Activated B cell treated with CpG ODN at 0.5 μM for 24 hours (primary cell): Measurements from ENCODE around the gene ZNF574. TPM values are rescaled to one million over a fixed set of nuclear protein-coding genes. Genes with fewer than 3 reads are reported as not detected.

Experiments
- ATAC-seq: fragments of 200-7000 bp; cut with Tn5 transposase; one replicate; pipeline ENCODE4 v1.10.0; 2021; ENCODE audit warnings: low read depth, mild to moderate bottlenecking, moderate library complexity
- CTCF ChIA-PET: fragments of 350-600 bp; sonication (Branson Sonifier 250); formaldehyde crosslinking; loops from one replicate; lab custom pipeline; 2021; ENCODE audit warnings: antibody characterized with exemption; lab: Charles Lee
- POLR2A ChIA-PET: fragments of 350-600 bp; sonication (Branson Sonifier 250); formaldehyde crosslinking; loops from one replicate; lab custom pipeline; 2021; ENCODE audit warnings: antibody characterized with exemption; lab: Charles Lee
- DNase-seq: peaks from one replicate; pipeline ENCODE4 v3.0.0; 2022
- H3K27ac Mint-ChIP-seq: one replicate; pipeline ENCODE4 v1.8.0; 2020; ENCODE audit warnings: mixed read lengths
- H3K27me3 Mint-ChIP-seq: one replicate; pipeline ENCODE4 v1.8.0; 2021; ENCODE audit warnings: mixed read lengths
- H3K36me3 Mint-ChIP-seq: one replicate; pipeline ENCODE4 v1.8.0; 2021; ENCODE audit warnings: low read depth, mixed read lengths
- H3K4me1 Mint-ChIP-seq: one replicate; pipeline ENCODE4 v1.8.0; 2021; ENCODE audit warnings: mixed read lengths
- H3K4me3 Mint-ChIP-seq: one replicate; pipeline ENCODE4 v1.8.0; 2020; ENCODE audit warnings: mild to moderate bottlenecking, mixed read lengths
- H3K9me3 Mint-ChIP-seq: one replicate; pipeline ENCODE4 v1.8.0; 2020; ENCODE audit warnings: mixed read lengths
- intact Hi-C: fragments of 100-400 bp; cut with micrococcal nuclease; formaldehyde crosslinking; loops from one replicate; pipeline ENCODE4 v1.15.1; 2024
- total RNA-seq: library from RNA; stranded (reverse); gene quantifications from 2 replicates; pipeline ENCODE4 v1.2.3, GENCODE V29; 2022
- TF ChIP-seq, protein P1 (sequence below): fragments of 200-600 bp; IDR thresholded peaks from one replicate; pipeline ENCODE4 v1.8.0; 2022; ENCODE audit warnings: antibody characterized with exemption, mild to moderate bottlenecking

ZNF574 gene
- total RNA-seq, 1 donor from 2014 or later = 29.6 TPM

DNA sequence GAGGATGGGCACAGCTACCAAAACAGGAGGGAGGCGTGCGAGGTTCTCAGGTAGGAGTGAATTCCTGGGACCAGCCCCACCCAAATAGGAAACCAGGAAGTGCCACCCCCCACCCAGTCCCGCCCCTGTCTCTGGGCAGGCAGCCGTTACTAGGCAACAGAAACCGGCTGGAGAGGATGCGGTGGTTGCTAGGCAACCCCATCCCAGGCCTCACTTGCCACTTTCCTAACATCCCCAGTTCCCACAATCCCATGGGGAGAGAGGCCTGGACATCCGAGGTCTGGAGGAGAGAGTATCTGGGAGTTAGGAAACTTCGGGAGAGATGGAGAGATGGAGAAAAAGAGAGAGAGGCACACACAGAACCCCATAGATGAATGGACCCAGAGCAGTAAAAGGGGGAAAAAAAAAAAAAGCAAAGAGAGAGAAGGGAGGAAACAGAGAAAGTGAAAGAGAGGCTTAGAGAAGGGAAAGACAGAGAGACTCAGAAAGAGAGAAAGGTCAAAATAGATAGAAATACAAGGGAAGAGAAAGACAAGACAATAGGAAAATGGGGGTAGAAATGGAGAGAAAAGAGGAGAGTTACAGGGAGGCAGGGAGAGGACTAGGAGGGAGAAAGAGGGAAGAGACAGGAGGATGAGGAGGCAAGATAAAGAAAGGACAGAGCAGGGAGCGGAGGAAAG is 9.8 kb upstream of the ZNF574 start:
- DNase-seq = no peak
- no peaks in the 10 kb centered on the region for H3K4me1 Mint-ChIP-seq
- ATAC-seq = no peak
- TF ChIP-seq, protein P1, sequence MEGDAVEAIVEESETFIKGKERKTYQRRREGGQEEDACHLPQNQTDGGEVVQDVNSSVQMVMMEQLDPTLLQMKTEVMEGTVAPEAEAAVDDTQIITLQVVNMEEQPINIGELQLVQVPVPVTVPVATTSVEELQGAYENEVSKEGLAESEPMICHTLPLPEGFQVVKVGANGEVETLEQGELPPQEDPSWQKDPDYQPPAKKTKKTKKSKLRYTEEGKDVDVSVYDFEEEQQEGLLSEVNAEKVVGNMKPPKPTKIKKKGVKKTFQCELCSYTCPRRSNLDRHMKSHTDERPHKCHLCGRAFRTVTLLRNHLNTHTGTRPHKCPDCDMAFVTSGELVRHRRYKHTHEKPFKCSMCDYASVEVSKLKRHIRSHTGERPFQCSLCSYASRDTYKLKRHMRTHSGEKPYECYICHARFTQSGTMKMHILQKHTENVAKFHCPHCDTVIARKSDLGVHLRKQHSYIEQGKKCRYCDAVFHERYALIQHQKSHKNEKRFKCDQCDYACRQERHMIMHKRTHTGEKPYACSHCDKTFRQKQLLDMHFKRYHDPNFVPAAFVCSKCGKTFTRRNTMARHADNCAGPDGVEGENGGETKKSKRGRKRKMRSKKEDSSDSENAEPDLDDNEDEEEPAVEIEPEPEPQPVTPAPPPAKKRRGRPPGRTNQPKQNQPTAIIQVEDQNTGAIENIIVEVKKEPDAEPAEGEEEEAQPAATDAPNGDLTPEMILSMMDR = no peak
- no peak overlapping the region for H3K27ac Mint-ChIP-seq
- no peaks in the 10 kb centered on the region for H3K36me3 Mint-ChIP-seq
- CTCF ChIA-PET = no interaction called here
- H3K9me3 Mint-ChIP-seq = no peaks in the 10 kb centered on the region
- no peak overlapping the region for H3K4me3 Mint-ChIP-seq
- POLR2A ChIA-PET = no interaction called here
- intact Hi-C loops = no loop called here
- peaks cover 7% of the 10 kb centered on the region for H3K27me3 Mint-ChIP-seq

DNA sequence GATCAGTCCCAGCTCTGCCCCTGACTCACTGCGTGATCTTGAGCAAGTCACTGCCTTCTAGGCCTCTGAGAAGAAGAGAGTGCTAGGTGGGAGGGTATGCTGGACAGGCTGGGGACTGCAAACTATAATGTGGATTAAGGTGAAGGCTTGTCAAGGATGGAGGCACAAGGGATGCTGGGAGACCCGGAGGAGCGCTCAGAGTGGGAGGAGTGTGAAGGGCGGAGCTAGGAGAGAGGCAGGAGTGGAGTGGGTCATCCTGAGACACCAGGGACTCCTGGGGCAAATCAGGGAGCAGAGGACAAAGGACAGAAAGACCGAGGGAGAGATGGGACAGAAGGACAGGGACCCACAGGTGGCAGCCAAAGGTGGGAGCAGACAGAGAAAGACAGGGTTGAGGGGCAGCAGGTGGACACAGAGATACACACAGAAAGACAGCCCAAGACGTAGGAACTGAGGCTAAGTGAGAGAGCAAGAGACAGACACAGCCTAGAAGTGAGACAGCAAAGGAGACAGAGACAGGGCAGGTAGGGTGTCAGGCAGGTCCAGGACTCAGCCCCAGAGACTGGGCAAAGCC is 8.6 kb upstream of the ZNF574 start:
- POLR2A ChIA-PET = interaction anchor here (1.1 kb wide), 1 partner anchor 9 kb away, joined by 3 read pairs; no protein-coding TSS in a partner anchor
- Mint-ChIP-seq H3K36me3 (no peaks in the 10 kb centered on the region), H3K27ac (no peak overlapping the region), H3K9me3 (no peaks in the 10 kb centered on the region), H3K27me3 (peaks cover 4% of the 10 kb centered on the region), H3K4me1 (no peaks in the 10 kb centered on the region), H3K4me3 (no peak overlapping the region)
- CTCF ChIA-PET = no interaction called here
- DNase-seq = no peak
- no peak for ATAC-seq
- TF ChIP-seq, protein P1 = no peak
- intact Hi-C loops = no loop called here

DNA sequence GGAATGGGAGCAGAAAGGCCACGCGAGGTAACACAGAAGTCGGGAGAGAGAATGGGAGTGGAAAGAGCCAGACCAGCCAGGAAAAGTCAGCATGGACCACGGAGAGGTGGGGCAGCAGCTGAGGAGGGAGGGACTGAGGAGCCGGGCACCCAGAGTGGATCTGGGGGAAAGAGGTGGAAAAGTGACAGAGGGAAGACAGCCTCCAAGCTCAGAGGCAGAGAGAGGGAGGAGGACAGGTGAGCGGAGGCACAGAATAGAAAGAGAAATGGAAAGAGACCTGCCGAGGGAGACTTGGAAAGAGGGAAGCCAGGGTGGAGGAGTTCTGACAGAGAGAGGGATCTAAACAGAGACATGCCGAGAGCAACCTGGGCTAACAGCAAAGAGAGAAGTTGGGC is 7.6 kb upstream of the ZNF574 start:
- Mint-ChIP-seq H3K27ac (no peak overlapping the region), H3K9me3 (no peaks in the 10 kb centered on the region), H3K36me3 (no peaks in the 10 kb centered on the region), H3K4me1 (no peaks in the 10 kb centered on the region), H3K27me3 (peaks cover 4% of the 10 kb centered on the region), H3K4me3 (no peak overlapping the region)
- DNase-seq = no peak
- TF ChIP-seq, protein P1 = no peak
- ChIA-PET POLR2A (no interaction called here), CTCF (no interaction called here)
- intact Hi-C loops = no loop called here
- ATAC-seq = no peak

DNA sequence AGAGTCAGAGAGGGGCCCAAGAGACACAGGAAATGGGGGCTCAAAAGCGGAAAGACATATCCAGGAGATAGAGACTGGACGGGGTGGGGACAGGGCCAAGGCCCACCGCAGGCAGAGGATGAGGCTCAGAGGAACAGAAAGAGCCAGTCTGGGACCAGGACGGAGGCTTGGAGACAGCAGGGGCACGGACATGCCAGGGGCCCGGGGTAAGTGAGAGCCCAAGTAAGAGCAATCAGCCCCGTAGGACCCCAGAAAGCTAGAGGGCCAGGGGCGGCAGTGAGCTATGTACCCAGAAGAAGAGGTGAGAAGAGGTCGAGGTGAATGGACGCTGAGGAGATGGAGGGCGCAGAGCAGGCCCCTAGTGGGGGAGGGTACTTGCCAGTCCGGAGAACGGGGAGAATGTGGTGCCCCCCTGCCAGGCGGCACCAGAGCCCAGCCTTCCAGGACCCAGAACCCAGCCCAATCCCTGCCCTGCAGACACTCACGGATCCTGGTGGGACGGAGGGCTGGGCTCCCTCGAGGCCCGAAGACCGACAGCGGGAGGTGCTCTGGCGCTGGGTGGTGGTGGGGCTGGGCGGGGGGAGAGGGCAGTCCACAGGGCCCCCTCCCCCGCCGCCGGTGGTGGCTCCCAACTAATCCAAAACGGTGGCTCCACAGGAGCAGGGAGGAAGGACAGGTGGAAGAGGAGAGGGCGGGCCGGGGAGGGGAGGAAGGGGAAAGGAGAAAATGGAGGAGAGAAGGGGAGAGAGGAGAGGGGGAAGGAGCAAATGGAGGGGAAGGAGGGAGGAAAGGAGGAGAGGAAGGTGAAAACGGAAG is 7.0 kb upstream of the ZNF574 start:
- Mint-ChIP-seq H3K9me3 (no peaks in the 10 kb centered on the region), H3K27me3 (peaks cover 4% of the 10 kb centered on the region), H3K4me1 (no peaks in the 10 kb centered on the region), H3K36me3 (no peaks in the 10 kb centered on the region), H3K27ac (no peak overlapping the region), H3K4me3 (no peak overlapping the region)
- TF ChIP-seq, protein P1 = no peak
- intact Hi-C loops = no loop called here
- ChIA-PET POLR2A (interaction anchor here (0.7 kb wide), 1 partner anchor 13 kb away, joined by 3 read pairs; no protein-coding TSS in a partner anchor), CTCF (no interaction called here)
- ATAC-seq (no peak), DNase-seq (no peak)
